GM18517 (cell line): ENCODE data around the gene LRRC42.
"Not testable (repeated sequence)": the region's sequence is repeated elsewhere in the genome, so short reads cannot be mapped to it uniquely, and the experiment has no call there.

Source experiments
- ATAC-seq: cut with Tn5 transposase; IDR thresholded peaks from one replicate; pipeline ENCODE4 v1.9.1; 2021; ENCODE audit warnings: mild to moderate bottlenecking, moderate library complexity; ENCODE audit not compliant: unreplicated experiment

The LRRC42 gene

GRCh38 chr1:53967409-53968124 is 21.4 kb downstream of the LRRC42 start:
- no peak for ATAC-seq

GRCh38 chr1:53968125-53968513 is 22.0 kb downstream of the LRRC42 start:
- no peak for ATAC-seq

GRCh38 chr1:53969323-53969722 is 23.2 kb downstream of the LRRC42 start:
- not testable (repeated sequence) for ATAC-seq

DNA sequence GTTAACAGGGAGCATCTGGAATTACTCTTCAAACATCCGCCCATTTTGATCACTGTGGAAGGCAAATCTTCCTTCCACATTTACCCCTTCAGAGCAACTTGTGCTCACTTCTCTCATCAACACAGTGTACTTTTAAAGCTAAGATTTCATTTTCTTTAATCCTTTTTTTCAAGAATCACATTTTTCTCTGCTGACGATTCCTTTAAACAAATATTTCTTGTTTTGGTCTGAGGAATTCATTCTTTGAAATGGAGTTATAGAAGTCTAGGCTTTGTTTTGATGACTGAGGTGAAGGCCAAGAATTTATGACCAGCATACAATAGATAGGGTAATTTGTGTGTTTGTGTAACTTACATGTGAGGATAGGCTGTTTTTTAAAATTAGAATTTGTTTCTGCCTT is 25.6 kb downstream of the LRRC42 start:
- ATAC-seq = no peak

DNA sequence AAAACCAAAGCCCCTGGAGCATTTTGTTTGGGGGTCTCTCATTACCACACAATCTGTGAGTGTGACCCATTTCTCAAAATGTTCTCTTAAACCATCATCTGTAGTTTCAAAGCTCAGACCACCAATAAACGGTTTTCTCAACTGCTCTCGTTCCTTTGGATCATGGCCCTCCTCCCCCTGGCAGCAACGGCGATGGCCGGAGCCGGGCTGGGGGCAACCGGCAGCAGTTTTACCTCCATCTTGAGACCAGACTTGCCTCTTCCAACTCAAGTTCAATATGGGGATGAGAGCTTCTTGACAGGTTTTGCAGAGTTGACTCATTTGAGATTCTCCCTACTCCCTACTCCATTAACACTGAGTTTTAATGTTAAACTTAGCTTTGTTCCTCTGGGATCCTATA is 29.7 kb downstream of the LRRC42 start:
- ATAC-seq = no peak

- no peak for ATAC-seq
Measured at GRCh38 chr1:53979712-53980450, 33.7 kb downstream of the LRRC42 start.

- no peak for ATAC-seq
Measured at GRCh38 chr1:53981220-53981619, 35.1 kb downstream of the LRRC42 start.

DNA sequence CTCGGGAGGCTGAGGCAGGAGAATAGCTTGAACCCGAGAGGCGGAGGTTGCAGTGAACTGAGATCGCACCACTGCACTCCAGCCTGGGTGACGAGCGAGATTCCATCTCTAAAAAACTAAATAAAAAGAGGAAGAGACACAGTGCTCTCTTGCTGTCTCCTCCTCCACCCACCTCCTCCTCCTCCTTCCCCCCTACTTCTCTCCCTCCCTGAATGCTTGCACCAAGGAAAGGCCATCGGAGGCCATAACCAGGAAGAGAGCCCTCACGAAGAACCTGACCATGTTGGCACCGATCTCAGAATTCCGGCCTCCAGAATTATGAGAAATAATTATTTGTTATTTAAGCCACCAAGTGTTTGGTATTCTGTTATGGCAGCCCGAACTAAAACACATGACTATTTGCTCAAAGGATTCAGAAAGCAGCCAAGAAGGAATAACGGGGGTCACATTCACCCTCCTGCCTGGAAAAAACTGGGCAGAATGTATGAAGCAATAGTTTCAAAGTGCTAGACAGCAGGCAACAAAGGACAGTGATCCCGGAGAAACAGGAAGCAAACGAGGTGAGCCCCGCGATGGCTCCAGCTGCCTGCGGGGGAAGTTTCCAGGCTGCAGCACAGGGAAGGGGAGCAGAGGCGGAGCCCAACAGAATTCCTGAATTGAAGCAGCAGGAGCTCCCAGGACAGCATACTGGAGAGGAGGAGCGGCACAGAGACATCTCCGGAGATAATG is 36.0 kb downstream of the LRRC42 start:
- no peak for ATAC-seq

GRCh38 chr1:53982763-53983104 is 36.6 kb downstream of the LRRC42 start:
- ATAC-seq = no peak

DNA sequence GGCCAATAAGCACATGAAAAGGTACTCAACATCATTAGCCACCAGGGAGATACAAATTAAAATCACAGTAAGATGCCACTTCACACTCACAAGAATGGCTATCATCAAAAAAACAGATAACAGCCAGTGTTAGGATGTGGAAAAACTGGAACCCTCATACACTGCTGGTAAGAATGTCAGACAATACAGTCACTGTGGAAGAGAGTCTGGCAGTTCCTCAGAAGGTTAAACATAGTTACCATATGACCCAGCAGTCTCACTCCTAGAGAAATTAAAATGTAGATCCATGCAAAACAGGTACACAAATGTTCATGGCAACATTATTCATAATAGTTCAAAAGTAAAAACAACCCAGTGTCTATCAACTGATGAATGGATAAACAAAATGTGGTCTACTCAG is 38.6 kb downstream of the LRRC42 start:
- ATAC-seq = no peak

- no peak for ATAC-seq
Measured at GRCh38 chr1:53986458-53986857, 40.3 kb downstream of the LRRC42 start.

DNA sequence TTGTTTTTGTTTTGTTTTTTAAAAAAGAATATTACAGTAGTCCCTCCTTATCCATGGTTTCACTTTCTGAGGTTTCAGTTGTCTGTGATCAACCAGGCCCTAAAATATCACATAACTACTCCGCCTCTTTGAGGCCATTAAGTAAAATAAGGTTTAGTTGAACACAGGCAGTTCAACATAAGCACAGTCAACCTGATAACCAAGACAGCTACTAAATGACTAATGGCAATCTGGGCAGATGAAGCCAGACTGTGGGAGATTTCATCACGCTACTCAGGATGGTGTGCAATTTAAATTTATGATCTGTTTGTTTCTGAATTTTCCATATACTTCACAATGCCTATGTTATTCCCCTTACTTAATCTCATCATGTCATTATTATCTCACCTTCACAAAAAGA is 41.7 kb downstream of the LRRC42 start:
- ATAC-seq = no peak

DNA sequence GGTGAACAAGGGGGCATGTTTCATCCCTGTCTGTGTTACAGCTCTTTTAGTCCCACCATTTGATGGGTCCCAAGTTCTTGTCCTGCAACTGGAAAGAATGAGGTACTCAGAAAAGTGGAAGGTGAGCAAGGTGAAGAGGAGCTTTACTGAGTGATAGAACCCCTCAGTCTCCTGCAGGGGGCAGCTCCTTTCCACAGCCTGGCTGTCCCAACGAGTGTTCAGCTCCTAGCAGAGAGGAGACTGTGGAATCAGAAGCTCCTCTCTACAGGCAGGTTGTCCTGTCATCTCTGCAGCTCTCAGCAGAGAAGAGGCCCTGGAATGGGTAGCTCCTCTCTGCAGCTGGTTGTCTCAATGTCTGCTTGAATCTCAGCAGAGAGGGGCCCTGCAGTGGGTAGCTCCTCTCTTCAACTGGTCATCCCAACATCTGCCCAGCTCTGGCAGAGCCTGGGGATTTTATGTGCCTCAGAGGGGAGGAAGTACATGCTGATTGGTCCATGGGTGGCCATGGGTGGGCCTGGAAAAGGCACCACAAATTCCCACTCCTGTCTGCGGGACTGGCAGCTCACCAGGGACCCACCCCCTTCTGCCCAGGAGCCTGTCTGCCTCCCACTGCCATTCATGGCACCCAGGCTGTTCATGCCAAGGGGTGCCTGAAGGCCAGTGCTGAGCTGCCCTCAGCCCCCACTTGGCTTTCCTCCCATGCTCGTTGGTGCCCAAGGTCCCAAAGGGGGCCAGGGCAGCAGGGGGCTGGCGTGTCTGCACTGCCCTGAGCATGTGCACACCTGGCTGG is 46.1 kb downstream of the LRRC42 start:
- ATAC-seq = no peak

- not testable (repeated sequence) for ATAC-seq
Measured at GRCh38 chr1:53994516-53994915, 48.4 kb downstream of the LRRC42 start.

DNA sequence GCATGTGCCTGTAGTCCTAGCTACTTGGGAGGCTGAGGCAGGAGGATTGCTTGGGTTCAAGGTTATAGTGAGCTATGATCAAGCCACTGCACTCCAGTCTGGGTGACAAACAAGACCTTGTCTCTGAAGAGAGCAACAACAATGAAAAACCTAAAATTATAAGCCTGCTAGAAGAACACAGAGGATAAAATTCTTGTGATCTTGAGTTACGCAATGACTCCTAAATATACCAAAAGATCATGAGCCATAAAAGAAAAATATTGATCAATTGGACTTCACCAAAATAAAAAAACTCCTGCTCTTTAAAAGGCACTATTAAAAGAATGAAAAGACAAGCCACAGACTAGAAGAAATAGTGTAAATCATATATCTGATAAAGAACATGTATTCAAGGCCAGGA is 49.5 kb downstream of the LRRC42 start:
- ATAC-seq = no peak

- ATAC-seq = no peak
Measured at GRCh38 chr1:53998223-53998622, 52.1 kb downstream of the LRRC42 start.

GRCh38 chr1:53999920-54000319 is 53.8 kb downstream of the LRRC42 start:
- ATAC-seq = no peak

GRCh38 chr1:54001591-54001990 is 55.4 kb downstream of the LRRC42 start:
- ATAC-seq = no peak

DNA sequence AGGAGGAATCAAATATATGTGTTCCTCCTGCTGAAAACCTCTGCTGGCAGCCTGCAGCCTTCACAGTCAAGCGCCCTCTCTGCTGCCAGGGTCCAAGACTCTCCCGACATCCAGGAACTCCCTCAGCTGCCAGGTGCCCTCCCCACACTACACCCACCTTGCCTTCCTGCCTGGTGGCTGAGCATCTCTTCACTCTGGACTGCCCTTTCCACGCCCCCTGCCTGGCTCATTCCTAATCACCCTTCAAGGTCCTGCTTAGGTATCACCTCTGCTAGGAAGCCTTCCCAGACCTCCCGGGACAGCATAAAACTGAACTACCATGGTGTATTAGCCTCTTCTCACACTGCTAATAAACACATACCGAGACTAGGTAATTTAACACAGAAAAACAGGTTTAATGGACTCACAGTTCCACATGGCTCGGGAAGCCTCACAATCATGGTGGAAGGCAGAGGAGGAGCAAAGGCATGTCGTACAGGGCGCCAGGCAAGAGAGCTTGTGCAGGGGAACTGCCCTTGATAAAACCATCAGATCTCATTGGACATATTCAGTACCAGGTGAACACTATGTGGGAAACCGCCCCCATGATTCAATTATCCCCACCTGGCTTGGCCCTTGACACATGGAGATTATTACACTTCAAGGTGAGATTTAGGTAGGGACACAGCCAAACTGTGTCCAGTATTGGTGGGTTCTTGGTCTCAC is 56.5 kb downstream of the LRRC42 start:
- ATAC-seq = no peak

GRCh38 chr1:54003249-54003646 is 57.1 kb downstream of the LRRC42 start:
- ATAC-seq = no peak
